Muscle of leg (tissue), 9 donors: Measurements from ENCODE around the gene SEPSECS. TPM values are rescaled to one million over a fixed set of nuclear protein-coding genes. Genes with fewer than 3 reads are reported as not detected.

Experiments used
- polyA plus RNA-seq, 8 donors: library from polyadenylated mRNA; unstranded; fragments of 120-200 nt; gene quantifications; one replicate each; pipeline versions ENCODE4 v1.2.1 to v1.2.3, GENCODE V29; 2013; ENCODE audit warnings: inconsistent platforms in 1 of 8, low replicate concordance in 1 of 8; ENCODE audit not compliant: insufficient read length in 8 of 8, insufficient read depth in 1 of 8
- total RNA-seq: library from RNA; stranded (reverse); fragments of 120-200 nt; gene quantifications from one replicate; pipeline ENCODE4 v1.2.4, GENCODE V29; 2013

The SEPSECS gene
- total and polyA plus RNA-seq, 9 donors: 6.1 to 10.8 (median 7.8) TPM

Other genes starting within 250 kb of the SEPSECS start
- 8.0 TPM for gene CCDC149, start 247.4 kb downstream of the SEPSECS start, total RNA-seq
- gene CCDC149, start 247.4 kb downstream of the SEPSECS start, polyA plus RNA-seq: 10 to 100 TPM in 5 of 8 donors, 1 to 10 TPM in 3; 9.3 to 12.3 (median 10.6) TPM
- 2.6 TPM for gene LGI2, start 129.5 kb downstream of the SEPSECS start, total RNA-seq
- gene LGI2, start 129.5 kb downstream of the SEPSECS start, polyA plus RNA-seq: 1 to 10 TPM; 3.1 to 7.3 (median 5.2) TPM
- gene PI4K2B, start 73.6 kb upstream of the SEPSECS start, total RNA-seq: 7.4 TPM
- 10 to 100 TPM in 1 of 8 donors, 1 to 10 TPM in 7; 6.7 to 11.0 (median 8.1) TPM for gene PI4K2B, start 73.6 kb upstream of the SEPSECS start, polyA plus RNA-seq
- gene ZCCHC4, start 152.3 kb upstream of the SEPSECS start, total RNA-seq: 18.6 TPM
- 10 to 100 TPM in 3 of 8 donors, 1 to 10 TPM in 5; 7.9 to 14.8 (median 9.9) TPM for gene ZCCHC4, start 152.3 kb upstream of the SEPSECS start, polyA plus RNA-seq
- 22.7 TPM for gene ANAPC4, start 216.8 kb upstream of the SEPSECS start, total RNA-seq
- 10 to 100 TPM; 17.2 to 32.6 (median 22.9) TPM for gene ANAPC4, start 216.8 kb upstream of the SEPSECS start, polyA plus RNA-seq